Jurkat, Clone E6-1 (cell line): ENCODE data around the gene EREG.
"Not testable (repeated sequence)": the region's sequence is repeated elsewhere in the genome, so short reads cannot be mapped to it uniquely, and the experiment has no call there.

ENCODE experiments used
- DNase-seq: peaks from one replicate; pipeline ENCODE4 v3.0.0-alpha.2; 2011; ENCODE audit warnings: low read depth, low spot score
- H3K4me3 ChIP-seq: 2 replicates; pipeline ENCODE4 v1.5.1; 2011; ENCODE audit warnings: mild to moderate bottlenecking, low read length, control low read depth, moderate library complexity

Gene EREG

DNA sequence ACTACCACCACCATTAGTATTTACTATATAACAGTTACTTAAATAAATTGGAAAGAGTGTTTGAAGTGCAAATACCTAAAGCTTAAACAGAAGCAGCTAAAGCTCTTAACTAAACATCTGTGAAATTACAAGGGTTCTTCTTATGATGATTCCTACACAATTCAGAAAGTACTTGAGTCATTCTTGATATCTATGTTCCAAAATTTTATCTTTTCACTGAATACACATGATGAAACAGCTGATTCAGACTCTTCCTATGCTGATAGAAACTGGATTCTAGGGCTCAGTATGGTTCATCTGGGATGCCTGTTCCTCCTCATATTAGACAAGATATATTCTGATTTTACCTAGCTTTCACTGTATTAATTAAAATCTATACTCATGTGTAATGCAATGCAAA lies 13.6 kb downstream of the EREG start:
- DNase-seq = no peak
- H3K4me3 ChIP-seq = no peak overlapping the region

DNA sequence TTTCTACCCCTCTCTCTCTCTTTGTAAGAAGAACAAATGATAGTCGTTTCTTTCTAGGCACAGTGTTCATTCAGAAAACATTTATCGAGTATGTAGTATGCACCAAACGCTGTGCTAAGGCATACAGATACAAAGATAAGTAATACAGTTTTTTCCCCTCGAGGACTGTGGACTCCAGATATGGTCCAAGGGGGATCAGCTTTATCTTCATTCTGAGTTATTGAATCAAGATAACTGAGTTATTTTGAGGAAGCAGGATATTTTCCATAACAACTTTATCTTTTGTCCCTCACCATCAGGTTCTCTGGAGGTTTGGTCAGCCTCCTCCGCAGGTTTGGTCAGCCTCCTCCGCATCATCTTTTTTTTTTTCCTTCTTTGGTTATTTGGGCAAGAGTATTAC lies 15.0 kb downstream of the EREG start:
- H3K4me3 ChIP-seq = no peak overlapping the region
- DNase-seq = no peak

DNA sequence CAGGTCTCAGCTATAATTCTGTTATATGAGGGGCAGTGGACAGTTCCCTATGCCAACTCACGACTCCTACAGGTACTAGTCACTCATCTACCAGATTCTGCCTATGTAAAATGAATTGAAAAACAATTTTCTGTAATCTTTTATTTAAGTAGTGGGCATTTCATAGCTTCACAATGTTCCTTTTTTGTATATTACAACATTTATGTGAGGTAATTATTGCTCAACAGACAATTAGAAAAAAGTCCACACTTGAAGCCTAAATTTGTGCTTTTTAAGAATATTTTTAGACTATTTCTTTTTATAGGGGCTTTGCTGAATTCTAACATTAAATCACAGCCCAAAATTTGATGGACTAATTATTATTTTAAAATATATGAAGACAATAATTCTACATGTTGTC lies 20.4 kb downstream of the EREG start:
- DNase-seq = no peak
- H3K4me3 ChIP-seq = no peak overlapping the region

DNA sequence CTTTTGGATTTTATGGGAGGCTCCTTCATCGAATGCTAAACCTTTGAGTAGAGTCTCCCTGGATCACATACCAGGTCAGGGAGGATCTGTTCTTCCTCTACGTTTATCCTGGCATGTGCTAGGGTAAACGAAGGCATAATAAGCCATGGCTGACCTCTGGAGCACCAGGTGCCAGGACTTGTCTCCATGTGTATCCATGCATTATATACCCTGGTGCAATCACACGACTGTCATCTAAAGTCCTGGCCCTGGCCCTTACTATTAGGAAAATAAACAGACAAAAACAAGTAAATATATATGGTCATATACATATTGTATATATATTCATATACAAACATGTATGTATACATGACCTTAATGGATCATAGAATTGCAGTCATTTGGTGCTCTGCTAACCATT lies 21.2 kb downstream of the EREG start:
- H3K4me3 ChIP-seq = no peak overlapping the region
- no peak for DNase-seq

DNA sequence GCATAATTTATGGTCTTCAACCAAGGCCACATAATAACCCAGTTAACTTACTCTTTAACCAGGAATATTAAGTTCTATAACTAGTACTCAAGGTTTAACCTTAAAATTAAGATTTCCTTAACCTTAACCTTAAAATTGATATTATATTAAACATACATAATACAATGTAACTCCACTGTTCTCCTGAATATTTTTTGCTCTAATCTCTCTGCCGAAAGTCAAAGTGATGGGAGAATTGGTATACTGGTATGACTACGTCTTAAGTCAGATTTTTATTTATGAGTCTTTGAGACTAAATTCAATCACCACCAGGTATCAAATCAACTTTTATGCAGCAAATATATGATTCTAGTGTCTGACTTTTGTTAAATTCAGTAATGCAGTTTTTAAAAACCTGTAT lies 22.8 kb downstream of the EREG start:
- DNase-seq = no peak
- H3K4me3 ChIP-seq = no peak overlapping the region

DNA sequence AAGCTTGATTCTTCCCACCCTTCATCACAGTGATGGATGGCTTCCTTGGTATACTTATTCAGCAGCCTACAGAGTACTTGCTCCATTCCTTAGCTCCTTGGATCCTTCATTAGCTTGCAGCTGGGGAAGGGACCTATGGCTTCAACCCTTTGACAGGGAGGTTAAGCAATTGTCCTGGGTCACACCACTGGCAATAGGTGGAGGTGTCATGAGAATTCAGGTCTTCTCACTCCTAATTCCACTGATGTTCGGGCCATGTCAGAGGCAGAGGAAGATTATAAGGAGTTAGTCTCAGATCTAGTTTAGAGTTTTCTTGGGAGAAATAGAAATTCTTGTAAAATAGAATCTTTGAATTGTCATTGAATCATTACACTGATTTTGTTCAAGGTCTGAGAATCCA lies 24.5 kb downstream of the EREG start:
- DNase-seq = no peak
- H3K4me3 ChIP-seq = no peak overlapping the region

DNA sequence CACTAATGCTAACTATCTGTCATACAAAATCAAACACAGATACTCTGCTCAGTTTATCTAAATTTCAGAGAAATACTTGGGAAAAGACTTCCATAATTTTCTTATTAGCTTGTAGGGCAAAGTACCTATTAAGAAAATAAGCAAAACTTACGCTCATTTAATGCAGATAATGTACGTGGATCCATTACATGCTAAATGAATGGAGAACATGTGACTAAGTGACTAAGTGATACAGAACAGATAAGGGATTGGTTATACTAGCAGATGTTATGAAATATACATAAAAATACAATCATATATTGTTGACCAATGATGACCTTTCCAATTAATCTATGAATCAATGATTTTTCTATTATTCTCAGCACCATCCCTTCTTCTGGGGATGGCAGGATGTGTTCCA lies 25.7 kb downstream of the EREG start:
- DNase-seq = no peak

DNA sequence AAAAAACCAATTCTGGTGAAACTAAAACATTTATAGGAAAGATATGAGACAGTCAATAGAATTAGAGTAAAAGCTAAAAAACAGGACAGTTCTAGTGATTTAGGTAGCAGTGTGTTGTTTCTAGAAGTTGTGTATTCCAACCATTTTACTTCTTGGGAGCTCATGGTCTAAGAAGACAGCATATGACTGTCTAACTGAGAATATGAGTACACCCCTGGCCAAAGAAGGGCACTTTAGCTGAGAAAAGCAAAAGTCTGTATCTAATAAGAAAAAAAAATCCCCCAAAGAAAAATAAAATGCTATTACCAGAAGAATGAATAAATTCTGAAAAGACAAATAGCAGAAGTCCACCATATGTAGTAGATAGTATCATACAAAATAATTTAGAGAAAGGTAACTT lies 26.4 kb downstream of the EREG start:
- DNase-seq = no peak
- no peak overlapping the region for H3K4me3 ChIP-seq

More for the DNA sequence above, 25.7 kb downstream of the EREG start:
- H3K4me3 ChIP-seq = no peak overlapping the region

DNA sequence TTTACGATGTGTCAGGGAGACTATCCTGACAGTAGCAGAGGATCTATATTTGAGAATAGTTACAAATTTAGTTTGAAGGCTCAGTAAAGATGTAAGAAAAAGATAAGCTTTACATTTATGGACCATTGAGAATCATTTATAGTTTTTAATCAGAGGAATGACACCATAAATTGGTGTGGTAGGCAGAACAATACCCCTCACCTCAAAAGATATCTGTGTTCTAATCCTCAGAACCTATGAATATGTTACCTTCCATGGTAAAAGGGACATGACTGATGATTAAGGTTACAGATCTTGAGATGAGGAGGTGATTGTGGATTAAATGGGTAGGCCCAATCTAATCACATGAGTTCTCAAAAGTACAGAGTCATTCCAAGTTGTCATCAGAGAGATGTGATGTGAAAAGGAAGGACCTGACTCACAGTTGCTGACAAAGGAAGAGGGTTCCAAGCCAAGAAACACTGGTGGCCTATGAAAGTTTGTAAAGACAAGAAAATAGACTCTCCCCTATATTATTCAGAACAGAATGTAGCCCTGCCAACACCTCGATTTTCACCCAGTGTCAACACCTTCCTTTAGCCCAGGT lies 27.0 kb downstream of the EREG start:
- no peak overlapping the region for H3K4me3 ChIP-seq
- no peak for DNase-seq

DNA sequence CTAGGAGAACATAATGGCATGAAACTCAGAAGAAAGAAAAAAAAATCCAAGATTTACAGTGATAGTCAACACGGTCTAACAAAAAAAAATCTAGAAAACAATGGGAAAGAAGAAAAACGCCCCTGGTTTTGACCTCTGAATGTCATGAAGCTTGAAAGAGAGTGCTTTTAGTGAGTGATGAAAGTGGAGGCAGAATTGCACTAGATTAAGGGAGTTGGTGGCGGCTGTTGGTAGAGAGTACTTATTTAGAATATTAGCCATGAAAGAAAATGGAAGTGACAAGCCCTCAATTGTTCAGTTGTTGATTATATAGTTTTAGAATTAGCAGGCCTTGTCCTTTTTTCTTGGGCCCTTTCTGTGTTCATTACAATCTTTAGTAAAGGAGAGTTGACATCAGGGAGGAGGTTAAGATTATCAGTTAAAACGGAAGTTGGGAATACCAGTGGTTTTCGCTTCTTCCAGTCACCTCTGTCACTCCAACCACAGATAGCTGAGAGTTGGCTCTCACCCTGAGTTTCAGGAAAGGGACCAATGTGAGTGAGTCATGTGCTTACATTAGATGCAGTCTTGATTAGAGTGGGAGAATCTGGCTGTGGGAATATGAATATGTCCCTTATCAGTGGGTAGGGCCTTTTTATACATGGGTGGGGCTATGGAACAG lies 29.7 kb downstream of the EREG start:
- no peak overlapping the region for H3K4me3 ChIP-seq
- DNase-seq = no peak

DNA sequence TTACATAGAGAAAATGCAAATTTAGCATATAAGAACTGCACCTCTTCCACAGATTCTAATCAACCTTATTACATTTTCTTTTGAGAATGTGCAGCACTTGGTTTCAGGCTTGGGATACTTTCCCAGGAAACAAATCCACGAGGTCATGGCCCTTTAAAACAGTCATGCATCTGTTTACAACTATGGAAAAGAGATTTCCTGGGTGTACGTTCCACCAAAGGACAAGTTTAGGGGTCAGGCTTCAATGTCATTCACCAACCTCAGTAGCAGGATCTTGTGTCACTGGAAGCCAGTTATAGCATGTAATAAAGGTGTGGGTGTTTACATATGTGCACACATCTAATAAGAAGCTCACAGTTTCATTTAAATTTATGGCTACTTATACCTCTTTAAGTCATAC lies 30.7 kb downstream of the EREG start:
- H3K4me3 ChIP-seq = no peak overlapping the region
- DNase-seq = no peak

DNA sequence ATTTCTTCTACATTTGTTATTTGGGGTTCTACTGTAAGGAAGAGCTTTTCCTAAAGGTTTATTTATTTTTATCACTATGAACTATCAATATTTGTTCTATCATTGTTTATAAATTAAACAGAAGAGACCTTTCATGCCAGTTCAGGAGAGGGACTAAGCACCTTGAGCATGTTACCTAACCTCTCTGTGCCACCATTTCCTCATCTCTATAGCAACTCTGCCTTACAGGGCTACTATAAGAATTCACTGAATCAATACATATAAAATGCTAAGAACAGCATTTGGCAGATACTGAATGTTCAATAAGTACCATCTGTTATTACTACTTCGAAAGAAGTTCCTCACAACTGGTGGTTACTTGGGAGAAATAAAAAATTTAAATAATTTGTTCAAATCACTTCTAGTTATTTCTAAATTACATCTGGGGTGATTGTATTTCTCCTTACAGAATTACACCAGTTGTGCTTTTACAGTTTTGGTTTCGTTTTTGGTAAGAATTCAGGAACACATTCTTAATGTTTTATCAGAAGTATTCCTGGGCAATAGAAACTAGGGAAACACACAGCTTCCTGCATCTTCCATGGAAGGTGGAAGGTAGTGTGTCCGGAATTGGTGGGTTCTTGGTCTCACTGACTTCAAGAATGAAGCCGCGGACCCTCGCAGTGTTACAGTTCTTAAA lies 32.9 kb downstream of the EREG start:
- peak; percentile 2 for DNase-seq
- H3K4me3 ChIP-seq = peak overlapping the region; percentile 57

DNA sequence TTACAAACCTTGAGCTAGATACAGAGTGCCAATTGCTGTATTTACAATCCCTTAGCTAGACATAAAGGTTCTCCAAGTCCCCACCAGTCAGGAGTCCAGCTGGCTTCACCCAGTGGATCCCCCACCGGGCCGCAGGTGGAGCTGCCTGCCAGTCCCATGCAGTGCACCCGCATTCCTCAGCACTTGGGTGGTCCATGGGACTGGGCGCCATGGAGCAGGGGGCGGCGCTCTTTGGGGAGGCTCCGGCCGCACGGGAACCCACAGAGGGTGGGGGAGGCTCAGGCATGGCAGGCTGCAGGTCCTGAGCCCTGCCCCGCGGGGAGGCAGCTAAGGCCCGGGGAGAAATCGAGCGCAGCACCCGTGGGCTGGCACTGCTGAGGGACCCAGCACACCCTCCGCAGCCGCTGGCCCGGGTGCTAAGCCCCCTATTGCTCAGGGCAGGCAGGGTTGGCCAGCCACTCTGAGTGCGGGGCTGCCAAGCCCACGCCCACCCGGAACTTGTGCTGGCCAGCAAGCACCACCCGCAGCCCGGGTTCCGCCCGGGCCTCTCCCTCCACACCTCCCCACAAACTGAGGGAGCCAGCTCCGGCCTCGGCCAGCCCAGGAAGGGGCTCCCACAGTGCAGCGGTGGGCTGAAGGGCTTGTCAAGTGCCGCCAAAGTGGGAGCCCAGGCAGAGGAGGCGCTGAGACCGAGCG lies 34.1 kb downstream of the EREG start:
- not testable (repeated sequence) for H3K4me3 ChIP-seq, DNase-seq

DNA sequence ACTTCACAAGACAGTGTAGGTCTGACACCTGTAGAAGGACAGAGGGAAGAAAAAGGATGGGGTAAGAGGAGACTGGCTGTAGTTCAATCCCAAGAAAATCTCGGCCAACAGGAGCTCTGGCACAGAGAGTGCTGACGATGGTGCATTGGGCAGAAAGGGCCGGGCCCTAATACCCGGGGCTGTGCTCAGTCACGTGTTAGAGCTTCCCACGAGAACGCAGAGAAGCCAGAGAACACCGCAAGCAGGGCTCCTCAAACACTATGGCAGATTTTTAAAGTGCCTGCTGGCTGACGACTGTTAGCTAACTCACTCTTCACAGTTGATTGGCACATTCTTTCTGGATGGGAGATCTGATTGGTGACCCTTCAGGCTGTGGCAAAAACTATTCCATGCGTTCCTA lies 35.5 kb downstream of the EREG start:
- H3K4me3 ChIP-seq = no peak overlapping the region
- DNase-seq = no peak

DNA sequence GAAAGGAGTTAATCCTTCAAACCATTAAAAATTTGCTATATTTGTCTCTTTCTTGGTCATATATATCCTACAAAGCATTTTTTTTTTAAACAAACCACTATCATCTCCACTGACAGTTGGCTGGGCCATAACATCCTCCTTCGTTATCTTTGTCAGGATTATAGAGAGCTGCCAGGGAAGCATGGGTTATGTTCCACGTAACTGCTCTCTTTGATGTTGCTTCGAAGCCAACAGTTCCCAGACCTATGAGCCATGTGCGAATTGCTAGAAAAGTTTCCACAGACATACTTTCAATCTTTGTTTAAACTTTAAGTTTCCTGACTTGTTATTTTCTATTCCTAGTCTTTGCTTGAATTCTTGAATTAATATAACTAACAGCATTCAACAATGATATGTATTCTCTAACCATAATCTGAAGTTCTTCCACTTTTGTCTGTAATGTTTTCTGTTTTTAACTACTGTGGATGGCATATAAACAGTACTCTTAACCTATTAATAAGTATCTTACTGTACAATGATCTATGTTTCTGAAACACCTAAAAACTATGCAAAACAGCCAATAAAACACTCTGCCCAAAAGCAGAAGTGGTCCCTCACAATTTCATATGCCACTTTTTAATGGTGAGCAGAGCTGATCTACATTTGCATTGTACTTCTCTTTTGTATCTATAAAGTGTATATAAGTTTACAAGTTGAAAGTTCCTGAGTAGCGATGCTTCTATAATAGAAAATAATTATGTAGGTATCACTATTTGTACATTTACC lies 37.9 kb downstream of the EREG start:
- DNase-seq = no peak

DNA sequence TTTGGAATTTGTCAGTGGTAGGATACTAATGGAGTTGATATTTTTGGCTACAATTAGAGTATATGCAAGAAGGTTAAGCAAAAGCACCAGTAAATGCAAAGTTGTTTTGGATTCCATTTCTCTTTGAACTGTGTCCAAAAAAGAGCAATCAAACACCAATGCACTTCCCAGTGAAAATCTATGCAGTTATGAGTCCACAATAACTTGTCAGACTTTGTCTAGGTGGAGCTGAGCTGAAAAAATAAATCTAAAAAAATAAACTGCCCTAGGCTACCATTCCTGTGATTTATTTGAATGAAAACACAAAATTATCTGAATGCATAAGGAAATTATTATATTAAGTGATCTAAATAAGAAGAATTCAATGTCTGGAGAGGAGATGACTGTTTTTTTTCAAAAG lies 42.9 kb downstream of the EREG start:
- no peak overlapping the region for H3K4me3 ChIP-seq

More for the DNA sequence above, 37.9 kb downstream of the EREG start:
- no peak overlapping the region for H3K4me3 ChIP-seq

DNA sequence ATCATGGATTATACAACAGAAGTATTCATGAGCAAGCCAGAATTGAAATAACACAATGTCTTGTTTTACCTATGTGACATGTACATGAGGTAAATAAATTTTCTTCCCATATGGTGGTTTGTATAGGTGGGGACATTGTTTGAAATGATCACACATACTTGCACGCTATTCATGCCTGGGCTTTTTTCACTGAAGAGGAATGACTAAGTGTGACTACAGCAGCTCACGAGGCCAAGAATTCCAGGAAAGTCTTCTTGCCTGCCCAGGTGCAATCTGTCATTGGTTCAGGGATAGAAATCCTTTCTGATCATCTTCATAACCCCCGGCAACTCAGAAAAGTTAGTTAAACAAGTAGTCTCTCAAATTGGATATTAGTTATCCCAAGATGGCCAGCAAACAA lies 43.7 kb downstream of the EREG start:
- no peak overlapping the region for H3K4me3 ChIP-seq
- DNase-seq = no peak

More for the DNA sequence above, 42.9 kb downstream of the EREG start:
- DNase-seq = no peak

DNA sequence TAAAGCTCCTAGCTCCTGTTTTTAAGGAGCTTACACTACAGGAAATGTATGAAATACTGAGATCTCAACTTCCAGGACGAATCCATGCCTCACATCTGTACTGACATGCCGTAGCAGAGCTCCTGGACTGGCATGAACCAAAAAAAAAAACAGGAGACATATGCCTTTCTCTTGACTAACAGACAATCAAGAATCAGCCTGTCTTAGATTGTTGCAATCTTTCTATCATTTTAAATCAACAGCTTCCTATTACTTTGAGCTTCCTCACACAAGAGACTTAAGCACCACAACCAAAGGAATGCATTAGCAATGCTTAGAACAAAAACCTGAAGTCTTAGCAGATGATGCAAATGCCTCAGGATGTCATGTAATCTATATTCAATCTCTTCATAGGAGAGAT lies 45.3 kb downstream of the EREG start:
- DNase-seq = no peak
- no peak overlapping the region for H3K4me3 ChIP-seq

DNA sequence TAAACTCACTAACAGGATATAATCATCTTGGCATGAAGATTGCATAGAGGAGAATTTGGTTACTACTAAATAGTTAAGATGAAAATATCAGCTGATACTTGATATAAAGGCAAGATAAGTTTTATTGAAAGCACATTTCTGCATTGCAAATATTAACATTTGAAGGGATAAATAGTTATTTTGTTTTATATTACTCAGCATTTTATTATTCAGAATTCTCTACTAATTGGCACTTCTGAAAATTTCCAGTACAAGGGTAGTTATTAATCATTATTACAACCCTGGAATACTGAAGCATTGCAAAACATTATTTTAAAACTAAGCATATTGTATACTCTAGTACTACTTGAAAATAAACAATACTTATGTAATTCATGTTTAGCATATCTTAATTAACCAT lies 47.3 kb downstream of the EREG start:
- no peak overlapping the region for H3K4me3 ChIP-seq
- no peak for DNase-seq
